SHP77 treated with DMSO at 0.1 percent for 48 hours (cell line): Measurements from ENCODE around the gene CPVL.

Source experiments
- DNase-seq: peaks from one replicate; lab custom pipeline; 2025; lab: John Stamatoyannopoulos, UW

The CPVL gene

GRCh38 chr7:29043576-29043975 lies 102.8 kb downstream of the CPVL start:
- no peak for DNase-seq

GRCh38 chr7:29042824-29043231 lies 103.5 kb downstream of the CPVL start:
- DNase-seq, result no peak

GRCh38 chr7:29041991-29042390 lies 104.3 kb downstream of the CPVL start:
- DNase-seq, result no peak

GRCh38 chr7:29040579-29040925 lies 105.8 kb downstream of the CPVL start:
- no peak for DNase-seq

- DNase-seq, result no peak
Observed at GRCh38 chr7:29039821-29040578, 106.3 kb downstream of the CPVL start.

GRCh38 chr7:29038463-29038862 lies 107.9 kb downstream of the CPVL start:
- DNase-seq, result no peak

GRCh38 chr7:29035044-29035740 lies 111.1 kb downstream of the CPVL start:
- no peak for DNase-seq

GRCh38 chr7:29033584-29033983 lies 112.8 kb downstream of the CPVL start:
- DNase-seq, result no peak

- no peak for DNase-seq
Observed at GRCh38 chr7:29032146-29032545, 114.2 kb downstream of the CPVL start.

- DNase-seq, result no peak
Observed at GRCh38 chr7:29030781-29031275, 115.5 kb downstream of the CPVL start.

- DNase-seq, result no peak
Observed at GRCh38 chr7:29022291-29022988, 123.9 kb downstream of the CPVL start.

GRCh38 chr7:29019896-29020295 lies 126.4 kb downstream of the CPVL start:
- DNase-seq, result no peak

GRCh38 chr7:29019387-29019786 lies 127.0 kb downstream of the CPVL start:
- no peak for DNase-seq

- no peak for DNase-seq
Observed at GRCh38 chr7:29017713-29018112, 128.6 kb downstream of the CPVL start.

- DNase-seq, result no peak
Observed at GRCh38 chr7:29014725-29015124, 131.6 kb downstream of the CPVL start.

GRCh38 chr7:29013931-29014330 lies 132.4 kb downstream of the CPVL start:
- DNase-seq, result no peak

GRCh38 chr7:29013082-29013695 lies 133.1 kb downstream of the CPVL start:
- no peak for DNase-seq

GRCh38 chr7:29009947-29010346 lies 136.4 kb downstream of the CPVL start:
- DNase-seq, result no peak

GRCh38 chr7:29008590-29008989 lies 137.7 kb downstream of the CPVL start:
- DNase-seq, result no peak

- DNase-seq, result no peak
Observed at GRCh38 chr7:29007127-29007526, 139.2 kb downstream of the CPVL start.

GRCh38 chr7:29005829-29006228 lies 140.5 kb downstream of the CPVL start:
- no peak for DNase-seq

- DNase-seq, result no peak
Observed at GRCh38 chr7:29005406-29005805, 140.9 kb downstream of the CPVL start.

GRCh38 chr7:29003703-29004102 lies 142.6 kb downstream of the CPVL start:
- DNase-seq, result no peak
